AG10803 (cell line): Measurements from ENCODE around the gene CYP4V2.

Source experiments
- DNase-seq: peaks from one replicate; pipeline ENCODE4 v3.0.0; 2010; ENCODE audit warnings: low read depth
- H3K4me3 ChIP-seq: 2 replicates; pipeline ENCODE4 v1.5.1; 2011; ENCODE audit warnings: mild to moderate bottlenecking, low read length, control low read depth
- CTCF ChIP-seq: conservative IDR thresholded peaks from 2 replicates; pipeline ENCODE4 v1.5.1; 2011; ENCODE audit warnings: mild to moderate bottlenecking, low read length, control low read depth, inconsistent platforms

CYP4V2 gene

DNA sequence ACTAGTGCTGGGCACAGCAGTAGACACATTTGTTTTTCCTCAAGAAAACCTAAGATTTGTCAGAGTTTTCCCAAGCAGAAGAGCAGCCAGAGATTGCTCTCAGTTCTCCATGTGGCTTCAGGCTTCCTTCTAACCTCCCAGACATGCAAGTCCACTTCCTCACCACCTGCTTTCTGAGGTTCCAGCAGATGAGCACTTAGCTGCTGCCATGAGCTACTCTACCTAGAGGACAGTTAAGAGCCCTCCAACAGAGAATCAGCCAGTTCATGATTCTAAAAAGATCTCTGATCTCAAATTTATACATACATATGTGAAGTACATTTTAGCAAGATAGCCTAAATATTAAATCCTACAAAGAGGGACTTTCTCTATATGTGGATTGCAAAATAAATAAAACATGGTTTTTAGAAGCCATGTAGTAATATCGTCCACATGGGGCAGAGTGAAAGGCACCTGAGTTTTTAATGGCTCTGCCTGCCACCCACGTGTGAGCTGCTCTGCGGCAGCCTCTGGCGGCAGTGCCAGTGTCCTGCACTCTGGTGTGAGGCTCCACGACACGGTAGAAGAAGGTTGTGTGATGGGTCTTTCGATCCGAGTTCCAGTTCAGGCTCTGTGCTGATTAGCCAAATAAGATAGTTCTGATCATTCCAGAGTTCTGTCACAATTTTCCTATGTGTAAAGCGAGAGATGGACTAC is 10.3 kb downstream of the CYP4V2 start:
- TF ChIP-seq CTCF: peak; percentile 75
- peak; percentile 25 for DNase-seq
- H3K4me3 ChIP-seq: no peak overlapping the region

DNA sequence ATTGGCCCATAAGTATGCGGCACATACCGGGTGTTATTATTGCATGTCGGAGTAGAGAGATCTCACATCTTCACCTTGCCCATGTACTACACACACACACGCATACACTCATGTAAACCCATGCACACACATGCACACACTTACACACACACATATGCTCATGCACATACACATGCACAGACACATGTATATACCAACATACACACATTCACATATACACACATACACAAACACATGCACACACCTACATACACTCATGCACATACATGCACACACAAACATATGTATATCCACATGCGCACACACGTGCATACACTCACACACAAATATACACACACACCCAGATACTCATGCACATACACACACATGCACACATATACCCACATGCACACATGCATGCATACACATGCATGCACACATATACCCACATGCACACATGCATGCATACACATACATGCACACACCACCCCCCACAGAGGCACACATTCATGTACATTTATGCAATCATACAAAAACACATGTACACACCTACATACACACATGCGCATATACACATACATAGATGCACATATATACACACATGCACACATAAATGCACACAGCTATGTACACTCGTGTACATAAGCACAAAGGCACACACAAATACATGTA is 11.2 kb downstream of the CYP4V2 start:
- DNase-seq: no peak
- no peak overlapping the region for H3K4me3 ChIP-seq
- no peak for TF ChIP-seq CTCF

- no peak for TF ChIP-seq CTCF
- peak; percentile 5 for DNase-seq
- H3K4me3 ChIP-seq: no peak overlapping the region
Measured at GRCh38 chr4:186203406-186203805, 12.0 kb downstream of the CYP4V2 start.

- H3K4me3 ChIP-seq: peak overlapping the region; percentile 18; the same call in 1 of the 2 replicates
- DNase-seq: no peak
Measured at GRCh38 chr4:186204103-186204559, 12.8 kb downstream of the CYP4V2 start.

DNA sequence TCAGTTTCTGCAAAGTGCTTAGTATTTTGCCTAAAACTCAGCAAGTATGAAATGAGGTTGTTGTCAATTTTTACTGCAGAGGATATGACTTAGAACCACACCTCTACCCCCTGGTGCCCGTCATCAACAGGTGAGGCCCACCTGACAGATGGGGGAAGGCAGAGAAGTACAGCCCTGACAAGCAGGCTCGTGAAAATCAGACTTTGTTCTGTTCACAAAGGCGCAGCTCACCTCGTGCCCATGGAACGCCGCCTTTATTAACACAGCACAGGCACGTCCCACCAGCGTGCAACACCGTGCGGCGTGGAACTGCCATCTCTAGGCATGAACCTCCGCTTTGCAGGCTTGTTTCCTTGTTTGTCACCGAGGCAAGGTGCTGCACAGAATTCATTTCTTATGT is 13.3 kb downstream of the CYP4V2 start:
- H3K4me3 ChIP-seq: no peak overlapping the region
- TF ChIP-seq CTCF: no peak
- no peak for DNase-seq

More at GRCh38 chr4:186204103-186204559, 12.8 kb downstream of the CYP4V2 start:
- no peak for TF ChIP-seq CTCF

GRCh38 chr4:186205156-186205555 is 13.8 kb downstream of the CYP4V2 start:
- DNase-seq: no peak
- H3K4me3 ChIP-seq: no peak overlapping the region
- no peak for TF ChIP-seq CTCF
